NT2/D1 (cell line): Measurements from ENCODE around the gene NT5DC2.

Experiments
- SUZ12 ChIP-seq: IDR thresholded peaks from 2 replicates; pipeline ENCODE4 v1.6.1; 2011; ENCODE audit not compliant: insufficient read length, insufficient read depth; ENCODE audit errors: extremely low read depth
- YY1 ChIP-seq: IDR thresholded peaks from 2 replicates; pipeline ENCODE4 v1.6.1; 2011; ENCODE audit not compliant: insufficient read length, insufficient read depth
- ZNF274 ChIP-seq: IDR thresholded peaks from 2 replicates; pipeline ENCODE4 v1.6.1; 2011; ENCODE audit warnings: mild to moderate bottlenecking, low read depth, low read length

DNA sequence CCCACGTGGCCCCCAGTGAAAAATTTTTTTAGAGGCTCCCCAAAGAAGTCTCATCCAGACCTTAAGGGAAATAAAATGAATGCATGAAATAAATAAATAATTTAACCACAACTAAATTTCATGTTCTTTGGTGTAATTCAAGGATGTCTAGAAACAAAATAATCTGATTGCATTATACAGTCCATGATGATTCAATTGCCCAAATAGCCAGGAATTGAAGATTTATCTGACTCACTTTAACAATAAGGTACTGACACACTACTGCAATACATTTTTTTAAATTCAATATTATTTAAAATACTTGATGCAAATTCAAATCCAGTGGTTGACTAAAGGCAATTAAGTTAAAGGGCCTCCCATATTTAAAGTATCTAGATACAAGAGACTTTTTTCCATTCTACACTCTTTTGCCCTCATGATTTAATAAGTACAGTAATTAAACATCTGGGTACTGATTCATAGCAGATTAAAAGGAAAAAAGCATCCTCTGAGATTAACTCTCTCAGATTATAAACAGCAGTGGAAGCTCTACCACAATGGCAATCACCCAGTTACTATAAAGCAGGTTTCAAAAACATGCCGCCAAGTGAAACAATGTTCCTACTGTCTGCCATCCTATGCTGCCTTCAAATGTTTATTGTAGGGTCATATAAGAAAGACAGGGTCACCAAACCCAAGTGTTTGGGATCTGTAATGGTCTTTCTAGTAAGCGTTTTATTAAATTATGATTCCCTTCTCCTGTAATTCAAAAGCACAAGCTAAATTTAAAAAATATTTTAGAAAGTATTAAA lies 12.6 kb upstream of the NT5DC2 start:
- TF ChIP-seq ZNF274 = no peak
- TF ChIP-seq SUZ12 = no peak
- no peak for TF ChIP-seq YY1
